GM10248 (cell line): ENCODE measurements around the gene OGA.

Experiments used
- CTCF ChIA-PET: fragments of 300-600 bp; sonication (Branson Sonifier 250); formaldehyde crosslinking; extraction: SDS; loops from one replicate; lab custom pipeline; 2021; ENCODE audit warnings: antibody characterized with exemption; lab: Yijun Ruan, JAX
- POLR2A ChIA-PET: fragments of 350-650 bp; sonication (Branson Sonifier 250); formaldehyde crosslinking; extraction: SDS; loops from one replicate; lab custom pipeline; 2020; ENCODE audit warnings: antibody characterized with exemption; lab: Yijun Ruan, JAX
- DNase-seq: peaks from one replicate; pipeline ENCODE4 v3.0.0; 2012; ENCODE audit errors: extremely low spot score
- CTCF ChIP-seq: IDR thresholded peaks from 2 replicates; pipeline ENCODE4 v1.5.1; 2012; ENCODE audit warnings: mild to moderate bottlenecking, low read depth; ENCODE audit errors: extremely low read depth, missing control alignments, control extremely low read depth

Gene OGA

DNA sequence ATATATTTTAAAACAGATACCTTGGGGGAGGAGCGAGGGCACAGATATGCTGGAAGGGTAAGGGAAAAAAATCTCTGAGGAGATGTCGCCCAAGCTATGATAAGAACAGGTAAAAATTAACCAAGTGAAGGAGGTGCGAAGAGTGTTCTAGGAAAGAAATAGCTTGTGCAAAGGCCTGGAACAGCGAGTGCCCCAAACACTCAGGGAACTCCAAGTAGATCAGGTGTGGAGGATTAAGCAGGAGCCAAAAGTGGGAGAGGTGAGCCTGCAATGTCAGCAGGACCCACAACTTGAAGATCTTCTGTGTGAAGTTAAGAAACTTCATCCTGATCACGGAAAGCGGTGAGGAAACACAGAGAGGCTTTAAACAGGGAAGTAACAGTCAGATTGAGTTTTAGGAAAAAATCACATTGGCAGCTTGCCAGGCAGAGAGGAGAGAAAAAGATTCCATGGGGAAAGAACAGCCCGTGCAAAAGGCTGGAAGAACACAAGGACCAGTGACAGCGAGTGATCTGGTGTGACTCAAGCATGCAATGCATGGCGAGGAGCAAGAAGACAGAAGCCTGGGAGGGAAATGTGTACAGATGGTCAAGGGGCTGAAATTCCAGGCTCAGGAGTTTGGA, 73.1 kb downstream of the OGA start:
- POLR2A ChIA-PET: no interaction called here
- no peak for DNase-seq
- CTCF ChIA-PET: interaction anchor here (1.2 kb wide), 1 partner anchor 650 kb away, joined by 3 read pairs; no protein-coding TSS in a partner anchor
- no peak for TF ChIP-seq CTCF

DNA sequence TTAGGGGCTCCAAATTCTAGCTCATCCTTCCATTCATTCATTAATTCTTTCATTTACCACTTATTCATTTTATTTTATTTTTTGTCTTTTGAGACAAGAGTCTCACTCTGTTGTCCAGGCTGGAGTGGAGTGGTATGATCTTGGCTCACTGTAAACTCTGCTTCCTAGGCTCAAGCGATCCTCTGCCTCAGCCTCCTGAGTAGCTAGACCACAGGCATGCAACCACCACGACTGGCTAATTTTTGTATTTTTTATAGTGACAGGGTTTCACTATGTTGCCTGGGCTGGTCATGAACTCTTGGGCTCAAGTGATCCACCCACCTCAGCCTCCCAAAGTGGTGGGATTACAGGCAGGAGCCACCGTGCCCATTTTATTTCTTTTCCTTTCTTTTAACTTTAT, 74.0 kb downstream of the OGA start:
- CTCF ChIA-PET: interaction anchor here (1.3 to 2.1 kb wide), 2 partner anchors 9 to 10 kb away, joined by 5 to 7 read pairs; no protein-coding TSS in a partner anchor
- POLR2A ChIA-PET: no interaction called here

DNA sequence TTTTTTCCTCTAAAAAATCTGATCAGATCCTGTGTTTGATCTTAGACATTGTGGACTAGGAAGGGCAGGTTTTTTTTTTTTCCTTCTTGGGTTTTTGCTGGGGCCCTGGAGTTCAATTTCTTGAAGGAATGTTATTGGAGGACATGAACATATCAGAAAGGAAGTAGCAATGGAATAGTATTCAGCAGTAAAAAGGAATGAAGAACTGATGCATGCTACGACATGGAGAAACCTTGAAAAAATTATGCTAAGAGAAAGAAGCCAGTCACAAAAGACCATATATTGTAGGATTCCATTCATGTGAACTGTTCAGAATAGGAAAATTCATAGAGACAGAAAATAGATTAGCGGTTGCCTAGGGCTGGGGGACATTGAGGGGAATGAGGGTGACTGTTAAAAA, 76.3 kb downstream of the OGA start:
- TF ChIP-seq CTCF: no peak
- ChIA-PET POLR2A (no interaction called here), CTCF (interaction anchor here (1.1 kb wide), 1 partner anchor 10 kb away, joined by 3 read pairs; no protein-coding TSS in a partner anchor)
- DNase-seq: no peak

More for the DNA sequence above, 74.0 kb downstream of the OGA start:
- no peak for DNase-seq
- TF ChIP-seq CTCF: no peak

- CTCF ChIA-PET: interaction anchor here (0.8 to 1.3 kb wide), 4 partner anchors 36 to 595 kb away, joined by 3 to 4 read pairs (median 3); no protein-coding TSS in a partner anchor
- no peak for TF ChIP-seq CTCF
- POLR2A ChIA-PET: no interaction called here
- no peak for DNase-seq
Measured at GRCh38 chr10:101736666-101737065, 81.6 kb downstream of the OGA start.
